Adipose tissue (tissue), 3 donors: Measurements from ENCODE around the gene DLG1. TPM values are rescaled to one million over a fixed set of nuclear protein-coding genes. Genes with fewer than 3 reads are reported as not detected.

Experiments
- H3K27ac ChIP-seq: one replicate; pipeline ENCODE4 v1.5.1; 2013; ENCODE audit warnings: low read depth, low read length
- WGBS, 3 donors: extraction: QIAGEN DNeasy Blood & Tissue Kit; methylation state at CpG; one replicate each; pipeline ENCODE4 v1.1.7; 2013; 5-methylcytosine and 5-hydroxymethylcytosine counted together
- polyA plus RNA-seq, 3 donors: library from polyadenylated mRNA; stranded (reverse); fragments of 200-250 nt; gene quantifications; one replicate each; pipeline ENCODE4 v1.2.3, GENCODE V29; 2013
- donor health status: healthy with polysubstance abuse.
- donor health status: Bipolar disorder and iron deficiency.
- donor health status: healthy.

DLG1 gene
- polyA plus RNA-seq, 3 donors = 9.1 to 23.3 (median 16.2) TPM

DNA sequence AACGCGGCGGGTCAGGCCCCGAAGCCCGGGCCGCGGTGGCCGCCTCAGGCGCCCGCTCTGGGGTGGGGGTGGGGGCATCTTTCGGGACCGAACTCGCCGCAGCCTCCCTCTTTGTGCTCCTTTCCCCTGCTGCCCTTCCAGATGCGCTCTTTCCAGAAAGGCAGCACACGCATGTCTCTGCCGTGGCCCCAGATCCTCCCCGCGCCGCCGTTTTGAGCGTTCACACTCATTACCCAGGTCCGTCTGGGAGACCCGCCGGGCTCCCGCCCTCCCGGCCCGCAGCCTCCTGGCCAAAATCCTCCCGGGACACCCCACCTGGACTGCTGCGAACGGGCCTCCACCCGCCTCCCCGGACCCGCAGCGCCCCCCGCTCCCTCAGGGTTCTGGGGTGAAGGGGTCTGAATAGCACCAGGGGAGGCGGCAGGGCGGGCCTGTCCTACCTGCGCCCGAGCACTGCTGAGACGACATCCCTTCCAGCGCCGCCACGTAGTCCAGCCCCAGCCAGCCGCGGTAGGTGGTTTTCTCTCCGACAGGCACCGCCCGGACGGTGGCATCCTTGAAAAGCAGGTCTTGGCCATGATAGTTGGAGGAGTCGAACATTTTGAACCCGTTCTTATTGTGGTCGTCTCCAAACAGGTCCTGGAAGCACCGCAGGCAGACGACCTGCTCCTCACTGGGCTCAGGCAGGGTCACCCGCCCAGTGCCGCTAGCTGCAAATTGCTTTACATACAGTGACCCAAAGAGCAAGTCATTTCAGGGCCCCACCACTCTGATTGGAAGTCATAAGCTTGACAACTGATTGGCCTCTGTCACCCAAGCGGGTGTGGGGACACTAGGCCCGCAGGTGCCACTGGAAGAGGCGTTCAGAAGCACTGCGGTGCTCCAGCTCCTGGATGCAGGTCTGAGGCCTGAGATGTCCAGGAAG is 294.7 kb downstream of the DLG1 start:
- 27 to 37% (median 36%) methylated on average over 40 to 61 of the region's 61 CpGs for WGBS, 3 donors
- H3K27ac ChIP-seq = no peak overlapping the region

DNA sequence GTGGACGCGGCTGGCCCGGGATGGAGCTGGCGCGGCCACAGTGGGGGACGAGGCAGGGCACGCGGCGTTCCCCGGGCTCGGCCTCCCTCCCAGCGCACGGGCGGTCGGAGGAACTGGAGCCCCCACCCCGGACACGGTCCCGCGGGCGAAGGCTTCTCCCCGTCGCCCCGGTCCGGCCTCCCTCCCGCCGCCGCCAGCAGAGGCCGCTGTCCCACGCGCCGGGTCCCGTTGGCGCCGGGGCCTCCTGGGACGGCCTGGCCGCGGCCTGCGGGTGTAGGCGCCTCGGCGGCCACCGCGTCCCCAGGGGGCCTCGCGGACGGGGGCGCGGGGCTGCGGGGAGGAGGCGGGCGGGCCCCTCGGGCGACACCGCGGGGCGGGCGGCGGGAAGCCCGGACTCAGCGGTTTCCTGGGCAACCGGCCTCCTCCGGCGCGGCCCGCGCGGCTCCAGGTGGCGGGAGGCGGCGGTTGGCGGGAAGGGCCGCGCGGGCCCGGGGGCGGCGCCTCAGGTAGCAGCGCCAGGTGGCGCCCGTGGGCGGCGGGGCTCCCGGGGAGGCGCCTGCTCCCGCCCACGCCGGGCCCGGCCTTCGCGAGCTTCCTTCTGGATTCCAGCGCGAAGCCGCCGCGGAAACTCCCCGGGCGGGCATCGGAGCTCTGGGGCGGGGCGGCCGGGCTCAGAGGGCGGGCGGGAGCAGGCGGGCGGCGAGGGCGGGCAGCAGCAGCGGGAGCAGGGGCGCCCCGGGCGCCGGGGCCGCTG is 295.5 kb downstream of the DLG1 start:
- WGBS, 3 donors = 0 to 1% (median 0%) methylated on average over 46 to 113 of the region's 113 CpGs
- H3K27ac ChIP-seq = no peak overlapping the region

DNA sequence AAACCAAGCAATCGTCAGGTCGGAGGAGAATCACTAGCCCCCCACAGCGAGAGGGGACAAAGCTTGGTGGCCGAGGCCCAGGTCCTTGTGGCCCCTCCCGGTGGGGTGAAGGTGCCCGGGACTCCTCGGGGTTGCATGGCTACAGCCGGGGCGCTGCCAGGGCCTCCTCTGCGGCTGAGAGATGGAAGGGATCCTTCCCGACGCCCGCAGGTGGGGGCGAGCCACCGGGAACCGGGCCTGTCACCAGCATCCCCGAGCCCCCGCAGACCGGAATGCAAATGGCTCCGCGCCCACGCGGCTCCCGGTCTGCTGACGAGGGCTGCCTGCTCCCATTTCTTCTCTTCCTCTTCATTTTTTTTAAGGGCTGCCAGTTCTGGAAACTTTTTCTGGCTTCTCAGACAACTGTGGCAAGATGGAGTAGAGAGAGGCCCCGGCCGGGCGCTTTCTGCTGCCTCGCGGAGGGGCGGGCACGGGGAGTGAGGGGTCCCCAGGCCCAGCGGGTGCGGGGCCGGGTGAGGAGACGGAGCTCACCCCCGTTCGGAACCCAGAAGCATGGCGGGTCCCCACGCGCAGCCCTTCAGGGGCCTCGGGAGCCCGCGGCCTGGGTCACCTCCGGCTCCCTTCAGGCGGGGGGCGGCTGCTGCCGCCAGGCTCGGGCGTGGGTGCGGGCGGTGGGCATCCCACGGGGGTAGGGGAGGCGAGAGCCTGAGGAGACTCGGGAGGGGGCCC is 296.3 kb downstream of the DLG1 start:
- 20 to 43% (median 24%) methylated on average over 49 to 55 of the region's 55 CpGs for WGBS, 3 donors

DNA sequence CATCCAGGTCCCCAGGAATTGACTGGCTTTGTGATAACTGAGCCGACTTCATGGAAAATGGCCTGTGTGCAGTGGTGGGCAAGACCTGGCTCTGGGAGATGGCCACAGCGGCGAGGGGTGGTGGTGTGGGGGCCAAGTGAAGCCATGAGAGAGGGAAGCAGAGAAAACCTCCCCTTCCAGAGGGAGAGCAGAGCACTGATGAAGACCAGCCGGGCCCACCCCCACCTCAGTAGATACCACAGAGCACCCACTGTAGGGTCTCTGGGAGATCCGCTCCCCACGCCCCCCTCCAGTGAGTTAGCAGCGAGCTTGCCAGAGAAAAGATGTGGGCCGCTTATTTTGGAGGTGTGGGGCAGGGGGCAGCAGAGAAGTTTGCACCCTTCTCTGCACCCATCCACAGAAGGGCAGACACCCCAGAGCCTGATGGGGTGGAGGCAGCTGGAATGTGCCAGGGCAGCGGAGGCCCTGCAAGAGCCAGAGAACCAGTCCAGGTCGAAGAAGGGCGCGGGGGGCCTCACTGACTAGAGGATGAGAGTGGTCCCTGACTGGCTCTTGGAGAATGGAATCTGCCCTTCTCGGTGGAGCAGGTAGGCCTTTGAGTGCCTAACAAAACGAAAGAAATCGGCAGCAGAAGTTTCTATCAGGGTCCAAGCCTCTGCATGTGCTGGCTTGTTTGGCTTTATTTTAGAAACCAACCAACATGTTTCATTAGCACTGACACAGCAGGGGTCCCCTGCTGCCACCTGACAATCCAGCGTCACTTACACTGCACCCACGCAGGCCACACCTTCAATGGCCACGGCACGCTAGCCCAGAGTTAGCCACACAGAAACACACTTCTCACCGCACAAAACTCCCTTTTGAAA is 297.1 kb downstream of the DLG1 start:
- H3K27ac ChIP-seq = no peak overlapping the region
- WGBS, 3 donors = 93 to 97% (median 93%) methylated on average over 20 of the region's 20 CpGs

More for the DNA sequence above, 296.3 kb downstream of the DLG1 start:
- no peak overlapping the region for H3K27ac ChIP-seq

DNA sequence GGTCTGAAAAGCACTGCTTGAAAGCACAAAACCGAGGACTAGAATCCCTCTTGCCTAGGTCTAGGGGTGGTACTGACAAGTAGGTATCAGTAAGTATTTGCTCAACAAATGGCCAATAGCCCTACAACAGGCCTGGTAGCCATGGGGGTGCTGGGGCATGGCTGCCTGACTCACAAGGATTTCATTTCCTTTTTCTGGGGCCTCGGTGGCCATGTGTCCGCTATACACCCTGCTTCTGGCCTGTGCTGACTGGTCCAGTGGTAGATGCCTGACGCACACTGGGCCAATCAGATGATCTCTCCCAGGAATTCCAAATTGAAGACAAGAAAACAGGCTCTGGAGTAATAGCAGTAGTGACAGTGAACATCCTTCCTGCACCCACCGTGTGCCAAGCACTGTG is 298.2 kb downstream of the DLG1 start:
- 83 to 90% (median 90%) methylated on average over 5 of the region's 5 CpGs for WGBS, 3 donors

DNA sequence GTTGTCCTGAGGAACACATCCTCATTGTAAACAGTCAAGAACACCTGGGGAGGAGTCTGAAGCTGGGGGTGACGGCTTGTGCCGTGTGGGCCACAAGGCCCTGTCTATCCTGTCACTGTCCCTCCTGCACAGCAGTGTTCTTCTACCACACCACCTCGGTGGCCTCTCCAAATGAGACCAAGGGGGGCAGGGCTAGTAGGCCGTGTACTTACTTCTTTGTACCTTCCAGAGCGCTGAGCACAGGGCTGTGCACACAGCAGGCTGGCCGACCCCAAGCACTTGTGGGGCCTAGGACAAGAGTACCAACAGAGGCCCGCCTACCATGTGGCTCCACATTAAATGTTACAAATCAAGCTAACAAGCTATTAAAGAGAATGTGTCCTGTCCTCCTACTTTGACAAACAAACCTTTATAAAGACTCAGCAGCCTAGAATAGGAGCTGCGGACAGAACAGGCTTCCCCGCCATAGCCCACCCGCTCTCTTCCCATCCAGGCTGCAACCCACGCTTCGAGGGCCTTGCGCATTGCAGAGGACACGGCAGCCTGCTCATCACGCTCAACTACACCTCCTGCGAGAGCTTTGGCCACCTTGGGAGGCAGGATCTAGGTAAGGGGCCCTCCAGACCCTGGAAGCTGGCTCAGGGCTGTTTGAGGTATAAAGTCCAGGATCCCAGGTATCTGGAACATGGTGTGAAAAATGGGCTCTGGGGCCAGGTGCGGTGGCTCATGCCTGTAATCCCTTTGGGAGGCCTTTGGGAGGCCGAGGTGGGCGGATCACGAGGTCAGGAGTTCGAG is 299.2 kb downstream of the DLG1 start:
- 87 to 90% (median 89%) methylated on average over 21 of the region's 21 CpGs for WGBS, 3 donors
- H3K27ac ChIP-seq = no peak overlapping the region

More for the DNA sequence above, 298.2 kb downstream of the DLG1 start:
- no peak overlapping the region for H3K27ac ChIP-seq

DNA sequence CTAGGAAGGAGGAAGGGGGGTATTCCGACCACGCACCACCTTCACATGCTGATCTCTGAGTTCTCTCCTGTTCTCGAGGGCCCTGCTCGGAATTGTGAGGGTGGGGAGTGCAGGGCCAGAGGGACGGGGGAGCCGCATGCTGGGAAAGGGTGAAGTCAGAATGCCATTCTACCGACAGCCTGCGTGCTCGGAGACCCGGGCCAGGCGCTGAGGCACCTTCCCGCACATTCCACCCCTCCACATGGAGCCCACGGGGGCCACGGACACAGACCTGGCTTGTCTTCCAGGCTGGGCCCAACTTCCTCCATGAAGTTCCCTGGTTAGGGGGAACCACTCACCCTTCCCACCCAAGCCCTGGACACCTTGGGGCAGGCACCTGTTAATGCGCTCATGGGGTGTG is 301.1 kb downstream of the DLG1 start:
- WGBS, 3 donors = 92 to 94% (median 93%) methylated on average over 15 of the region's 15 CpGs
- H3K27ac ChIP-seq = no peak overlapping the region

DNA sequence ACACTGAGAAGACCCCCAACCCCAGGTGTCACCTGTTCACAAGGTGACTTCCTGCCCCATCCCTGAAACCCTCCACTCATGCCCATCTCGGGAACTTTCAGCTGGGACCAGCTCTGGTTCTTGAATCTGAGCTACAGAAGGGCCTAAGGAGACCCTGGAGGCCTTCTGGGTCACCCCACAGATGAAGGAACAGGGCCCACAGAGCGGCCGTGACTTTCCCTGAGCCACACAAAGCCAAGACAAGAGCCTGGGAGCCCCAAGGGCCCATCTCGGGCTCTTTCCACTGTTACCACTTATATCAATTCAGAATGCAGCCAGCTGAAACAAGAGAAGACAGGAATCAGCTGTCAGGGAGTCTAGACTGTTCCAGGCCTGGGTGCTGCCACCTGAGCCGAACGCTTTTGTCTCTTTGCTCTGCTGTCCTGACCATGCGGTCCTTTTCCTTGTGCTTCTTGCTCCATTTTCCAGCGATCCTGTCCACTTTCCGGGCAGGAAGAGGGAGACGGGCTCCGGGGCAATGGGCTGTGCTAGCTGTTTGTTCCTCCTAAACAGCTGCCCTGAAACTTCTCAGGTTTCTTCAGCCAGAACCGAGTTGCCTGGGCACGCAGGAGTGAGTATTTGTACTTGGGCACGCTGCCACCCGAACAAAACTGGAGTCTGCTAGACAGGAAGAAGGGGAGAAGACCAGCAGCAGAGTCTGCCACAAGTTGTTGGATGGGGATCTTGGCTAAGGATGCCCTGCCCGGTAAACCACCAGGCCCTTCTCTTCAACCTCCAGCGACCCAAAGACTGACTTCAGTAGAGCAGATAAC is 301.8 kb downstream of the DLG1 start:
- H3K27ac ChIP-seq = no peak overlapping the region
- WGBS, 3 donors = 77 to 84% (median 82%) methylated on average over 17 of the region's 17 CpGs

DNA sequence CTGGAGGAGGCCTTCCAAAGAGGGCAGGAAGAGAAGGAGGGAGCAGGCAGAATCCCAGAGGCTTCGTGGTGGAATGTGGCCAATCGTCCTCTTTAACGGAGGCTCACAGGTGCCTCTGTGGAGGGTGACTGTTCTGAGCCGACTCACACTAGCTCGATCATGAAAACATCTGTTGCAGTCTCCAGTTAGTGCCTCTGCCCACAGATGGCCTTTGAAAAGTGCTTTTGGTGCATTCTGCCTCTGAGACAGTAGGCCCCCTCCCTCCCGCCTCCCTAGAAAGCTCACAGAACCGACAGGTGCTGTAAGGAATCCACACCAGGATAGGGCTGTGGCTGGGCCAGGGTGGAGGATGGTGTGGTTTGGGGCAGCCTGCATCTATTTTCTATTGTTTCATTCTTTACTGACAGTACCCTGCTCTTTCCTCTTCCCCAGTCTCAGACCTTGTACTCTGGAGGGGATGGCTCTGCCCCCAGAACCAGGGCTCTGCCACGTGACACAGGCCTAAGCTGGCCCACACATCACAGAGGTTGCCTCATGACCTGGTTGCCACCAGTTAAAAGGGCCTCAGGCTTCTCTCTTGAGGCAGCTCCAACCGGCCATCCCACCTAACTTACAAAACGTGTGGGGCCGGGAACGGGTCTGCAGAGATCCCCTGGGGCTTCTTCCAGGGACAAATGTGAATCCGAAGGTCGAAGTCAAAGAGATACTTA is 302.6 kb downstream of the DLG1 start:
- WGBS, 3 donors = 79 to 83% (median 81%) methylated on average over 14 of the region's 14 CpGs
- no peak overlapping the region for H3K27ac ChIP-seq

DNA sequence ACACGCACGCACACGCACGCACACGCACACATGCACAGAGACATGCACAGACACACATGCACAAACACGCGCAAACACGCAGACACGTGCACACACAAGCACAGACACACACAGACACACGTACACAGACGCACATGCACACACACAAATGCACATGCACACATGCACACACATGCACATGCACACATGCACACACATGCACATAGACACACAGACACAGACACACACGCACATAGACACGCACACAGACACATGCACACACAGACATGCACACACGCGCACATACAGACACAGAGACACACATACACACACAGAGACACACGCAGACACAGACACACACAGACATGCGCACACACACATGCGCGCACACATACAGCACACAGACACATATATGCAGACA is 303.4 kb downstream of the DLG1 start:
- H3K27ac ChIP-seq = no peak overlapping the region
- WGBS, 3 donors = 90 to 96% (median 93%) methylated on average over 19 of the region's 19 CpGs

DNA sequence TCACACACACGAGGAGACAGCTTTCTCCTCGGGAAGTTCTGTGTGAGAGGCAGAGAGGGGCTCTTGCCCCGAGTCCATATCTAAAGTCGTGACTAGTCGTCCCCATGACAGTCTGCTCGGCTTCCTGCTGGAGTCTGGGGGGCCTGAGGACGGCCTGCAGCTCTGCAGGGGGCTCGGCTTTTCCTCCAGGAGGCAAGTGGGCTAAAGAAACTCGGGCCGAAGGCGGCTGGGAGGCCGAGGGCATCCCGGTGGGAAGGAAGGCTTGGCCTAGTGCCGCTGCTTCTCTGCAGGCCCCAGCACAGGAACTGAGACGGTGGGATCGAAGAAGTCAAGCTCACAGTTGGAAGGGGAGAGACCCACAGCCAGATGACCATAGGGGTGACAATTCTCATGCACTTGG is 304.4 kb downstream of the DLG1 start:
- H3K27ac ChIP-seq = no peak overlapping the region
- WGBS, 3 donors = 77 to 78% (median 77%) methylated on average over 16 of the region's 16 CpGs
